B cell (primary cell): ENCODE results near the gene P3R3URF. TPM values are rescaled to one million over a fixed set of nuclear protein-coding genes. Genes with fewer than 3 reads are reported as not detected.

Experiments
- ATAC-seq: fragments of 200-7000 bp; cut with Tn5 transposase; one replicate; pipeline ENCODE4 v1.10.0; 2021; ENCODE audit warnings: low read depth, mild to moderate bottlenecking, moderate number of reproducible peaks, moderate library complexity
- CTCF ChIA-PET: fragments of 350-600 bp; sonication (Branson Sonifier 250); formaldehyde crosslinking; loops from one replicate; lab custom pipeline; 2021; ENCODE audit warnings: antibody characterized with exemption, inconsistent platforms; lab: Charles Lee
- POLR2A ChIA-PET: fragments of 350-600 bp; sonication (Branson Sonifier 250); formaldehyde crosslinking; loops from one replicate; lab custom pipeline; 2021; ENCODE audit warnings: antibody characterized with exemption; lab: Charles Lee
- DNase-seq: peaks from one replicate; pipeline ENCODE4 v3.0.0; 2013
- H2AFZ ChIP-seq: 2 replicates; pipeline ENCODE4 v1.6.1; 2012; ENCODE audit warnings: mild to moderate bottlenecking, low read depth, low read length; ENCODE audit not compliant: insufficient read depth, poor library complexity, severe bottlenecking
- H3K27ac ChIP-seq, 2 donors: 1 replicate in 1 of 2; 2 replicates in 1 of 2; pipeline ENCODE4 v1.5.1; 2012 to 2013; ENCODE audit warnings: low read length in 2 of 2, mild to moderate bottlenecking in 2 of 2, moderate library complexity in 1 of 2
- H3K27me3 ChIP-seq, 4 experiments: fragments of 200-600 bp in 1 of 4; sonication (generic) in 1 of 4; replicated peaks in 1 of 4; 1 replicate in 2 of 4; 2 replicates in 2 of 4; pipeline versions ENCODE4 v1.6.1 to v1.7.0; 2013 to 2016; ENCODE audit warnings: low read length in 3 of 4, mild to moderate bottlenecking in 2 of 4, mixed read lengths in 1 of 4, moderate library complexity in 1 of 4; ENCODE audit not compliant: insufficient read depth in 4 of 4, control insufficient read depth in 3 of 4; ENCODE audit errors: control extremely low read depth in 1 of 4
- H3K36me3 ChIP-seq, 2 experiments: replicated peaks in 1 of 2; 1 replicate in 1 of 2; 2 replicates in 1 of 2; pipeline versions ENCODE4 v1.6.1 to v1.7.1; 2013; ENCODE audit warnings: low read length in 1 of 2; ENCODE audit not compliant: insufficient read depth in 2 of 2, control insufficient read depth in 1 of 2; ENCODE audit errors: control extremely low read depth in 1 of 2, extremely low read depth in 1 of 2
- H3K4me1 ChIP-seq, 2 donors: fragments of 200-600 bp in 1 of 2; sonication (generic) in 1 of 2; 1 replicate in 1 of 2; 2 replicates in 1 of 2; pipeline versions ENCODE4 v1.5.1 to v1.6.1; 2013 to 2017; ENCODE audit warnings: low read length in 2 of 2; ENCODE audit not compliant: control insufficient read depth in 2 of 2, insufficient read depth in 2 of 2
- H3K4me2 ChIP-seq: replicated peaks from 2 replicates; pipeline ENCODE3; 2012; ENCODE audit warnings: mild to moderate bottlenecking, low read depth, low read length; ENCODE audit not compliant: poor library complexity, severe bottlenecking
- H3K4me3 ChIP-seq, 5 experiments: fragments of 200-600 bp in 1 of 5; sonication (generic) in 1 of 5; 1 replicate in 3 of 5; 2 replicates in 2 of 5; pipeline versions ENCODE4 v1.5.1 to v1.7.0; 2011 to 2016; ENCODE audit warnings: low read length in 4 of 5, mild to moderate bottlenecking in 4 of 5, low read depth in 2 of 5, control low read depth in 1 of 5, moderate library complexity in 1 of 5; ENCODE audit not compliant: insufficient read depth in 1 of 5; ENCODE audit errors: control extremely low read depth in 1 of 5, extremely low read depth in 1 of 5
- H3K79me2 ChIP-seq: fragments of 200-600 bp; sonication (generic); one replicate; pipeline ENCODE4 v1.6.0; 2016; ENCODE audit warnings: low read length; ENCODE audit not compliant: control insufficient read depth, insufficient read depth
- H3K9ac ChIP-seq: fragments of 200-600 bp; sonication (generic); 2 replicates; pipeline ENCODE4 v1.6.1; 2017; ENCODE audit warnings: mild to moderate bottlenecking, low read length, moderate library complexity
- H3K9me3 ChIP-seq, 3 donors: one replicate each; pipeline versions ENCODE4 v1.6.1 to v1.7.1; 2013; ENCODE audit warnings: low read length in 2 of 3; ENCODE audit not compliant: control insufficient read depth in 2 of 3, insufficient read depth in 1 of 3; ENCODE audit errors: control extremely low read depth in 1 of 3
- H4K20me1 ChIP-seq: 2 replicates; pipeline ENCODE4 v1.6.0; 2012; ENCODE audit warnings: mild to moderate bottlenecking, low read length; ENCODE audit not compliant: insufficient read depth, control insufficient read depth, poor library complexity, severe bottlenecking
- H3K27ac Mint-ChIP-seq: one replicate; pipeline ENCODE4 v1.8.0; 2021; ENCODE audit warnings: mixed read lengths
- H3K27me3 Mint-ChIP-seq: one replicate; pipeline ENCODE4 v1.8.0; 2021; ENCODE audit warnings: mixed read lengths
- H3K4me1 Mint-ChIP-seq: one replicate; pipeline ENCODE4 v1.8.0; 2021; ENCODE audit warnings: mixed read lengths
- H3K4me3 Mint-ChIP-seq: one replicate; pipeline ENCODE4 v1.8.0; 2021; ENCODE audit warnings: mixed read lengths
- H3K9me3 Mint-ChIP-seq: one replicate; pipeline ENCODE4 v1.8.0; 2022; ENCODE audit warnings: mixed read lengths; ENCODE audit not compliant: insufficient read depth
- EZH2 ChIP-seq: IDR thresholded peaks from 2 replicates; pipeline ENCODE4 v1.6.1; 2012; ENCODE audit warnings: borderline replicate concordance, low read depth, mild to moderate bottlenecking, moderate library complexity, low read length; ENCODE audit not compliant: insufficient read depth, poor library complexity, severe bottlenecking
- WGBS: methylation state at CpG from one replicate; pipeline ENCODE4 v1.1.5; 2013; ENCODE audit warnings: missing lambda C conversion rate; ENCODE audit not compliant: insufficient coverage; 5-methylcytosine and 5-hydroxymethylcytosine counted together
- intact Hi-C: fragments of 100-400 bp; cut with micrococcal nuclease; formaldehyde crosslinking; loops from one replicate; pipeline ENCODE4 v1.10.0; 2022
- polyA plus RNA-seq: library from polyadenylated mRNA; depleted of rRNA; stranded (reverse); fragments of >200 nt; gene quantifications from 2 replicates; pipeline ENCODE4 v1.2.3, GENCODE V29; 2012
- total RNA-seq, 2 donors: library from RNA; stranded (reverse); fragments of 120-200 nt in 1 of 2; gene quantifications; 1 replicate in 1 of 2; 2 replicates in 1 of 2; pipeline versions ENCODE4 v1.2.3 to v1.2.4, GENCODE V29; 2013 to 2022
- TF ChIP-seq, protein P1 (sequence below): fragments of 200-600 bp; IDR thresholded peaks from one replicate; pipeline ENCODE4 v1.8.0; 2022; ENCODE audit warnings: antibody characterized with exemption, mild to moderate bottlenecking

P3R3URF gene
- total and polyA plus RNA-seq, 2 donors (not counting 1 experiment from before 2014, with no cell fraction given), result not detected

DNA sequence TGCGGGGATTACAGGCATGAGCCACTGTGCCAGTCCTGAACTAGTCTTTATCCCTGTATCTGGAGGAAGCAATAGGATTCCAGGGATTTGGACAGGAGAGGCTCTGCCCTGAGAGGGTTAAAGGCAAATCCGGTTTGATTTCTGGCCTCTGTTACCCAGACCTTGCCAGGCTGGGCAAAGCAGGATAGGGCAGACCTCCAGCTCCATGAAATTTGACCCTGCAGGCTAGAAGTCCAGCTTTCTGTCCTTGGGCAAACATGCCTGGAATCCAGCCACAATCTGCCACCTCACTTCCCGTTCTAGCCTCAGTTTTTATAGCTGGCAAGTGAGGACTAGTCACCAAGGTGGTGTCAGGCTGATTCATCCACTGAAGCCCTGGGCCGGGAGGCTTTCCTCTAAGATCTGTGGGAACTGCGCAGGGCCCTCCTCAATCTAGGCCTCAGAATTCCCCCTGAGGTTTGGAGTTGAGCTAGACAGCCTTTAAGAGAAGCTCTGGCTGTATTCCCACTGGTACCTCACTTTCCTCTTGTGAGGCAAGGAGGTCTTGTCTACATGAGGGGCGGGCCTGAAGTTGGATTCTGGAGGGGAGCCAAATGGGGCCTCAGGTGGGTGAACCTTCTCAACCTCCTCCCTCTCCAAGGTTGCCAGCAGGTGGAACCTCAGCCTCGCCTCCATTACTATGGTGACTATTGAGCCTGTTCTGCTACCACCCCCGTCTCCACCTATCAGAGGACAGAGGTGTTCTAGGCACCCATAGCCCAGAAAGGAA is 7.0 kb upstream of the P3R3URF start:
- no peak for TF ChIP-seq EZH2
- TF ChIP-seq, protein P1, sequence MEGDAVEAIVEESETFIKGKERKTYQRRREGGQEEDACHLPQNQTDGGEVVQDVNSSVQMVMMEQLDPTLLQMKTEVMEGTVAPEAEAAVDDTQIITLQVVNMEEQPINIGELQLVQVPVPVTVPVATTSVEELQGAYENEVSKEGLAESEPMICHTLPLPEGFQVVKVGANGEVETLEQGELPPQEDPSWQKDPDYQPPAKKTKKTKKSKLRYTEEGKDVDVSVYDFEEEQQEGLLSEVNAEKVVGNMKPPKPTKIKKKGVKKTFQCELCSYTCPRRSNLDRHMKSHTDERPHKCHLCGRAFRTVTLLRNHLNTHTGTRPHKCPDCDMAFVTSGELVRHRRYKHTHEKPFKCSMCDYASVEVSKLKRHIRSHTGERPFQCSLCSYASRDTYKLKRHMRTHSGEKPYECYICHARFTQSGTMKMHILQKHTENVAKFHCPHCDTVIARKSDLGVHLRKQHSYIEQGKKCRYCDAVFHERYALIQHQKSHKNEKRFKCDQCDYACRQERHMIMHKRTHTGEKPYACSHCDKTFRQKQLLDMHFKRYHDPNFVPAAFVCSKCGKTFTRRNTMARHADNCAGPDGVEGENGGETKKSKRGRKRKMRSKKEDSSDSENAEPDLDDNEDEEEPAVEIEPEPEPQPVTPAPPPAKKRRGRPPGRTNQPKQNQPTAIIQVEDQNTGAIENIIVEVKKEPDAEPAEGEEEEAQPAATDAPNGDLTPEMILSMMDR, result no peak
- Histone ChIP-seq H3K79me2 (no peaks in the 10 kb centered on the region), H3K36me3 (no peaks in the 10 kb centered on the region), H3K9me3 (no peaks in the 10 kb centered on the region), H3K4me2 (no peak overlapping the region), H2AFZ (no peak overlapping the region), H3K27me3 (no peaks in the 10 kb centered on the region), H3K4me1 (peaks cover 14 to 19% of the 10 kb centered on the region in 2 donors), H3K9ac (no peak overlapping the region), H3K4me3 (no peak overlapping the region), H3K27ac (no peak overlapping the region), H4K20me1 (no peaks in the 10 kb centered on the region)
- no peaks in the 10 kb centered on the region for H3K9me3 Mint-ChIP-seq
- H3K27me3 Mint-ChIP-seq, result no peaks in the 10 kb centered on the region
- CTCF ChIA-PET, result interaction anchor here (0.8 to 13.8 kb wide), 3 partner anchors 13 to 146 kb away, joined by 3 to 249 read pairs (median 3); no protein-coding TSS in a partner anchor
- 82% methylated on average over 6 of the region's 8 CpGs for WGBS
- no peak overlapping the region for H3K4me3 Mint-ChIP-seq
- intact Hi-C loops, result no loop called here
- no peak overlapping the region for H3K27ac Mint-ChIP-seq
- peaks cover 13% of the 10 kb centered on the region for H3K4me1 Mint-ChIP-seq
- ATAC-seq, result no peak
- POLR2A ChIA-PET, result no interaction called here
- DNase-seq, result no peak
